HCT116 (cell line): Measurements from ENCODE around the gene RIMBP2. TPM values are rescaled to one million over a fixed set of nuclear protein-coding genes. Genes with fewer than 3 reads are reported as not detected.

Experiments used
- ATAC-seq: fragments of 200-7000 bp; cut with Tn5 transposase; 2 replicates; pipeline ENCODE4 v1.9.1; 2020; ENCODE audit warnings: mild to moderate bottlenecking, moderate library complexity
- BruUV-seq: library from RNA; stranded (reverse); fragments of 400-500 nt; replicated peaks from 2 replicates; lab custom pipeline; 2021; lab: Mats Ljungman, UMichigan
- CTCF ChIA-PET: fragments of 300-600 bp; sonication (Branson Sonifier 250); formaldehyde crosslinking; loops from one replicate; lab custom pipeline; 2021; ENCODE audit warnings: antibody characterized with exemption; lab: Charles Lee
- POLR2A ChIA-PET: fragments of 300-600, 350-600 bp; sonication (Branson Sonifier 250); formaldehyde crosslinking; loops from one replicate; lab custom pipeline; 2021; ENCODE audit warnings: antibody characterized with exemption; lab: Charles Lee
- RAD21 ChIA-PET, 2 experiments: fragments of 300-600 bp; sonication (Branson Sonifier 250); formaldehyde crosslinking; loops; one replicate each; lab custom pipeline; 2023; ENCODE audit warnings: low total read pairs in 2 of 2; ENCODE audit not compliant: uncharacterized antibody in 2 of 2, unreplicated experiment in 2 of 2, low non-redundant PET in 1 of 2; lab: Charles Lee
- DNase-seq: peaks from one replicate; pipeline ENCODE4 v3.0.0-alpha.2; 2010; ENCODE audit warnings: low read depth, low spot score
- H2AFZ ChIP-seq: fragments of 200-600 bp; shearing (Covaris generic), sonication (generic); 2 replicates; pipeline ENCODE4 v1.6.1; 2017; ENCODE audit warnings: low read depth, mixed run types, mixed read lengths, antibody characterized with exemption, low read length; ENCODE audit not compliant: poor library complexity, severe bottlenecking
- H3K27ac ChIP-seq: 2 replicates; pipeline ENCODE4 v1.5.1; 2012; ENCODE audit warnings: low read depth, low read length
- H3K27me3 ChIP-seq: fragments of 200-600 bp; sonication (generic); 2 replicates; pipeline ENCODE4 v1.6.1; 2016; ENCODE audit warnings: mixed run types, low read length, mixed read lengths; ENCODE audit not compliant: insufficient read depth
- H3K36me3 ChIP-seq, 2 experiments: fragments of 200-500 bp in 1 of 2; fragments of 200-600 bp in 1 of 2; sonication (Bioruptor generic) in 1 of 2; sonication (generic) in 1 of 2; 2 replicates each; pipeline versions ENCODE4 v1.5.1 to v1.6.1; 2014 to 2016; ENCODE audit warnings: low read length in 2 of 2, inconsistent platforms in 1 of 2, mixed read lengths in 1 of 2, mixed run types in 1 of 2; ENCODE audit not compliant: insufficient read depth in 2 of 2, control insufficient read depth in 1 of 2
- H3K4me1 ChIP-seq, 2 experiments: fragments of 200-600 bp in 1 of 2; sonication (generic) in 1 of 2; 2 replicates each; pipeline versions ENCODE4 v1.5.1 to v1.6.1; 2012 to 2017; ENCODE audit warnings: low read length in 2 of 2, inconsistent platforms in 1 of 2, mild to moderate bottlenecking in 1 of 2, mixed read lengths in 1 of 2, mixed run types in 1 of 2, moderate library complexity in 1 of 2; ENCODE audit not compliant: insufficient read depth in 2 of 2, control insufficient read depth in 1 of 2
- H3K4me2 ChIP-seq: fragments of 200-600 bp; sonication (generic); 2 replicates; pipeline ENCODE4 v1.6.1; 2017; ENCODE audit warnings: mixed run types, low read length, mixed read lengths
- H3K4me3 ChIP-seq, 2 experiments: fragments of 200-600 bp in 1 of 2; sonication (generic) in 1 of 2; replicated peaks in 1 of 2; 2 replicates each; pipeline ENCODE4 v1.5.1; 2011 to 2016; ENCODE audit warnings: low read length in 2 of 2, control low read depth in 1 of 2, low read depth in 1 of 2, mild to moderate bottlenecking in 1 of 2, mixed read lengths in 1 of 2, mixed run types in 1 of 2
- H3K79me2 ChIP-seq: fragments of 200-600 bp; sonication (generic); 2 replicates; pipeline ENCODE4 v1.6.1; 2017; ENCODE audit warnings: mild to moderate bottlenecking, mixed run types, low read length, moderate library complexity, mixed read lengths; ENCODE audit not compliant: insufficient read depth
- H3K9ac ChIP-seq: fragments of 200-600 bp; sonication (generic); 2 replicates; pipeline ENCODE4 v1.6.1; 2016; ENCODE audit warnings: low read length, mixed read lengths
- H3K9me2 ChIP-seq: fragments of 200-600 bp; sonication (generic), shearing (Covaris generic); 2 replicates; pipeline ENCODE4 v1.6.1; 2017; ENCODE audit warnings: mixed run types, mild to moderate bottlenecking, moderate library complexity; ENCODE audit not compliant: insufficient read depth
- H3K9me3 ChIP-seq, 2 experiments: fragments of 200-500 bp in 1 of 2; fragments of 200-600 bp in 1 of 2; sonication (Bioruptor generic) in 1 of 2; sonication (generic) in 1 of 2; 2 replicates each; pipeline ENCODE4 v1.6.1; 2014 to 2017; ENCODE audit warnings: low read length in 2 of 2, mixed read lengths in 2 of 2, inconsistent platforms in 1 of 2, low read depth in 1 of 2, mild to moderate bottlenecking in 1 of 2, mixed run types in 1 of 2, moderate library complexity in 1 of 2; ENCODE audit not compliant: control insufficient read depth in 1 of 2, insufficient read depth in 1 of 2
- H4K20me1 ChIP-seq: fragments of 200-600 bp; sonication (generic), shearing (Covaris generic); 2 replicates; pipeline ENCODE4 v1.6.1; 2017; ENCODE audit warnings: mixed run types, mild to moderate bottlenecking, moderate library complexity; ENCODE audit not compliant: insufficient read depth
- CBX3 ChIP-seq: IDR thresholded peaks from 2 replicates; pipeline ENCODE4 v1.6.1; 2012; ENCODE audit warnings: low read depth
- CEBPB ChIP-seq: IDR thresholded peaks from 2 replicates; pipeline ENCODE4 v1.6.1; 2012; ENCODE audit warnings: low read depth
- EGR1 ChIP-seq: IDR thresholded peaks from 2 replicates; pipeline ENCODE4 v1.6.1; 2012; ENCODE audit warnings: low read depth
- ELF1 ChIP-seq: IDR thresholded peaks from 2 replicates; pipeline ENCODE4 v1.6.1; 2012; ENCODE audit warnings: low read depth, borderline replicate concordance
- EZH2 ChIP-seq: fragments of 200-600 bp; sonication (generic); IDR thresholded peaks from 2 replicates; pipeline ENCODE4 v1.6.1; 2017; ENCODE audit warnings: antibody characterized with exemption, mixed run types
- EZH2phosphoT487 ChIP-seq: fragments of 200-600 bp; IDR thresholded peaks from 2 replicates; pipeline ENCODE4 v1.6.1; 2018; ENCODE audit warnings: antibody characterized with exemption, borderline replicate concordance
- FOSL1 ChIP-seq: IDR thresholded peaks from 2 replicates; pipeline ENCODE4 v1.6.1; 2012; ENCODE audit warnings: low read depth
- JUND ChIP-seq: IDR thresholded peaks from 2 replicates; pipeline ENCODE4 v1.6.1; 2012
- RAD21 ChIP-seq: IDR thresholded peaks from 2 replicates; pipeline ENCODE4 v1.6.1; 2012; ENCODE audit warnings: low read depth, mild to moderate bottlenecking
- REST ChIP-seq: IDR thresholded peaks from 2 replicates; pipeline ENCODE4 v1.6.1; 2012; ENCODE audit warnings: low read depth
- SIN3A ChIP-seq: IDR thresholded peaks from 2 replicates; pipeline ENCODE4 v1.6.1; 2012; ENCODE audit warnings: low read depth
- SP1 ChIP-seq: IDR thresholded peaks from 2 replicates; pipeline ENCODE4 v1.6.1; 2012; ENCODE audit warnings: low read depth
- SRF ChIP-seq: IDR thresholded peaks from 2 replicates; pipeline ENCODE4 v1.6.1; 2012; ENCODE audit warnings: low read depth
- TCF7L2 ChIP-seq: IDR thresholded peaks from 2 replicates; pipeline ENCODE4 v1.7.0; 2011; ENCODE audit warnings: borderline replicate concordance, inconsistent platforms; ENCODE audit not compliant: insufficient read depth, insufficient read length; ENCODE audit errors: extremely low read depth
- YY1 ChIP-seq: IDR thresholded peaks from 2 replicates; pipeline ENCODE4 v1.6.1; 2011; ENCODE audit warnings: low read length, low read depth, moderate library complexity, mild to moderate bottlenecking; ENCODE audit not compliant: insufficient replicate concordance; ENCODE audit errors: extremely low read depth
- ZFX ChIP-seq: fragments of 450-650 bp; IDR thresholded peaks from 2 replicates; pipeline ENCODE4 v1.6.1; 2017
- ZNF274 ChIP-seq: fragments of 200-500 bp; sonication (Bioruptor generic); IDR thresholded peaks from 2 replicates; pipeline ENCODE4 v1.6.1; 2014; ENCODE audit warnings: mild to moderate bottlenecking, low read depth, low read length, inconsistent platforms
- intact Hi-C: fragments of 100-400 bp; cut with micrococcal nuclease; formaldehyde crosslinking; loops from 2 replicates; pipeline ENCODE4 v1.10.0; 2022
- total RNA-seq: library from RNA; stranded (reverse); gene quantifications from one replicate; pipeline ENCODE4 v1.2.1, GENCODE V29; 2021; ENCODE audit not compliant: unreplicated experiment
- TF ChIP-seq, protein P1 (sequence below): IDR thresholded peaks from 2 replicates; pipeline ENCODE4 v1.6.1; 2011; ENCODE audit warnings: mild to moderate bottlenecking, low read length, moderate library complexity; ENCODE audit not compliant: insufficient replicate concordance; ENCODE audit errors: extremely low read depth
- TF ChIP-seq, protein P2 (sequence below), 3 experiments: fragments of 200-600 bp in 1 of 3; sonication (generic) in 1 of 3; IDR thresholded peaks in 2 of 3; conservative IDR thresholded peaks in 1 of 3; 2 replicates each; pipeline ENCODE4 v1.5.1; 2012 to 2017; ENCODE audit warnings: low read depth in 2 of 3, low read length in 2 of 3, antibody characterized with exemption in 1 of 3, borderline replicate concordance in 1 of 3, control low read depth in 1 of 3, mild to moderate bottlenecking in 1 of 3, mixed read lengths in 1 of 3, mixed run types in 1 of 3, moderate library complexity in 1 of 3; ENCODE audit not compliant: insufficient read depth in 1 of 3
- TF ChIP-seq, protein P3 (sequence below): IDR thresholded peaks from 2 replicates; pipeline ENCODE4 v1.6.1; 2012

RIMBP2 gene
- total RNA-seq, 1 experiment from 2014 or later: not detected

DNA sequence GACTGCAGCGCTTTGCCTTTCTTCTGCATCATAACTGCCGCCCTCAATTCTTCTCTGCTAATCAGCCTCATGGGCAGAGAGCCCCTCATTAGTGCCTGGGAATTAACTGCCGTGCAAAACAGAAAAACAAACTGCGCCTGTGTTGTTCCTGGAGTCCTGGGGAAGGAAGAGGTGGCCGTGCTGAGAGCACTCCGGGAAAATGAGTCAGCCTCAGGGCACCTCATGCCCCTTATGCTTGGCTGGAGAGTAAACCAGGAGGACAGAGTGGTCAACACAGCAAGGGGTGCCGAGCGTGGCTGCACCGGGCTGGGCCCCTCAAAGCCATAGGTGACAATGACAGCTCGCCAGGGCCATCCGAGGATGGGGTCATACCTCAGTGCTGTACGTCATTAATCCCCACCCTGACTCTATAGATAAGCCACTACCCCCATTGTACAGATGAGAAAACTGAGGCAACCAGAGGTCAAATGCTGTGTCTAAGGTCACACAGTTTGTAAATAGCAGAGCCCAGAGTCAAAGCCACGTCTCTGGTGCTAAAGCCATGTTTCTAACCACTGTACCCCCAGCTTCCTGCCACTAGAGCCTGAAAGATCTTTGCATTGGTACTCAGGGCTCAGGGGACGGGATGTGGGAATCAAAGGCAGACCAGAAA lies 74.4 kb downstream of the RIMBP2 start:
- RAD21 ChIA-PET: no interaction called here
- POLR2A ChIA-PET: no interaction called here
- no peaks in the 10 kb centered on the region for H3K4me1 ChIP-seq
- no peaks in the 10 kb centered on the region for H3K9me2 ChIP-seq
- peaks cover 16% of the 10 kb centered on the region; the same call in 1 of the 2 replicates for H3K27me3 ChIP-seq
- H3K36me3 ChIP-seq: no peaks in the 10 kb centered on the region
- H4K20me1 ChIP-seq: no peaks in the 10 kb centered on the region
- no peaks in the 10 kb centered on the region for H3K79me2 ChIP-seq
- no peak overlapping the region for H3K4me2 ChIP-seq
- no peak overlapping the region for H2AFZ ChIP-seq
- H3K9me3 ChIP-seq: no peaks in the 10 kb centered on the region
- DNase-seq (no peak), ATAC-seq (no peak)
- TF ChIP-seq TCF7L2: no peak
- no peak for TF ChIP-seq RAD21
- no peak for TF ChIP-seq ZNF274
- TF ChIP-seq CBX3: no peak
- no peak for TF ChIP-seq SRF
- TF ChIP-seq EGR1: no peak
- no peak for TF ChIP-seq ZFX
- no peak for TF ChIP-seq EZH2phosphoT487
- TF ChIP-seq ELF1: no peak
- TF ChIP-seq JUND: no peak
- no peak for TF ChIP-seq SIN3A
- TF ChIP-seq, protein P1, sequence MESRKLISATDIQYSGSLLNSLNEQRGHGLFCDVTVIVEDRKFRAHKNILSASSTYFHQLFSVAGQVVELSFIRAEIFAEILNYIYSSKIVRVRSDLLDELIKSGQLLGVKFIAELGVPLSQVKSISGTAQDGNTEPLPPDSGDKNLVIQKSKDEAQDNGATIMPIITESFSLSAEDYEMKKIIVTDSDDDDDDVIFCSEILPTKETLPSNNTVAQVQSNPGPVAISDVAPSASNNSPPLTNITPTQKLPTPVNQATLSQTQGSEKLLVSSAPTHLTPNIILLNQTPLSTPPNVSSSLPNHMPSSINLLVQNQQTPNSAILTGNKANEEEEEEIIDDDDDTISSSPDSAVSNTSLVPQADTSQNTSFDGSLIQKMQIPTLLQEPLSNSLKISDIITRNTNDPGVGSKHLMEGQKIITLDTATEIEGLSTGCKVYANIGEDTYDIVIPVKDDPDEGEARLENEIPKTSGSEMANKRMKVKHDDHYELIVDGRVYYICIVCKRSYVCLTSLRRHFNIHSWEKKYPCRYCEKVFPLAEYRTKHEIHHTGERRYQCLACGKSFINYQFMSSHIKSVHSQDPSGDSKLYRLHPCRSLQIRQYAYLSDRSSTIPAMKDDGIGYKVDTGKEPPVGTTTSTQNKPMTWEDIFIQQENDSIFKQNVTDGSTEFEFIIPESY: no peak
- no peak for TF ChIP-seq FOSL1
- no peak for TF ChIP-seq SP1
- TF ChIP-seq, protein P2, sequence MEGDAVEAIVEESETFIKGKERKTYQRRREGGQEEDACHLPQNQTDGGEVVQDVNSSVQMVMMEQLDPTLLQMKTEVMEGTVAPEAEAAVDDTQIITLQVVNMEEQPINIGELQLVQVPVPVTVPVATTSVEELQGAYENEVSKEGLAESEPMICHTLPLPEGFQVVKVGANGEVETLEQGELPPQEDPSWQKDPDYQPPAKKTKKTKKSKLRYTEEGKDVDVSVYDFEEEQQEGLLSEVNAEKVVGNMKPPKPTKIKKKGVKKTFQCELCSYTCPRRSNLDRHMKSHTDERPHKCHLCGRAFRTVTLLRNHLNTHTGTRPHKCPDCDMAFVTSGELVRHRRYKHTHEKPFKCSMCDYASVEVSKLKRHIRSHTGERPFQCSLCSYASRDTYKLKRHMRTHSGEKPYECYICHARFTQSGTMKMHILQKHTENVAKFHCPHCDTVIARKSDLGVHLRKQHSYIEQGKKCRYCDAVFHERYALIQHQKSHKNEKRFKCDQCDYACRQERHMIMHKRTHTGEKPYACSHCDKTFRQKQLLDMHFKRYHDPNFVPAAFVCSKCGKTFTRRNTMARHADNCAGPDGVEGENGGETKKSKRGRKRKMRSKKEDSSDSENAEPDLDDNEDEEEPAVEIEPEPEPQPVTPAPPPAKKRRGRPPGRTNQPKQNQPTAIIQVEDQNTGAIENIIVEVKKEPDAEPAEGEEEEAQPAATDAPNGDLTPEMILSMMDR (IDR thresholded peaks at IDR 0.05 in 2 of 3, conservative IDR thresholded peaks at IDR 0.05 in 1 of 3; ENCODE audit: borderline replicate concordance in 1 of 3, insufficient read depth in 1 of 3, low read depth in 2 of 3, low read length in 2 of 3): no peak
- TF ChIP-seq YY1: no peak
- TF ChIP-seq REST: no peak
- TF ChIP-seq, protein P3, sequence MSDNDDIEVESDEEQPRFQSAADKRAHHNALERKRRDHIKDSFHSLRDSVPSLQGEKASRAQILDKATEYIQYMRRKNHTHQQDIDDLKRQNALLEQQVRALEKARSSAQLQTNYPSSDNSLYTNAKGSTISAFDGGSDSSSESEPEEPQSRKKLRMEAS: no peak
- TF ChIP-seq CEBPB: no peak
- no peak for TF ChIP-seq EZH2
- CTCF ChIA-PET: no interaction called here
- H3K4me3 ChIP-seq: no peak overlapping the region
- intact Hi-C loops: no loop called here
- BruUV-seq: no TSS peak
- H3K9ac ChIP-seq: no peak overlapping the region
- H3K27ac ChIP-seq: no peak overlapping the region
